CD14-positive monocyte (primary cell): ENCODE data around the gene DMAC2L. TPM values are rescaled to one million over a fixed set of nuclear protein-coding genes. Genes with fewer than 3 reads are reported as not detected.
A peak's percentile ranks its signal among the peaks of the same experiment; 100 is the strongest.

Experiments
- DNase-seq, 3 donors: peaks; one replicate each; pipeline ENCODE4 v3.0.0-alpha.2; 2011 to 2022
- H2AFZ ChIP-seq: 2 replicates; pipeline ENCODE4 v1.6.0; 2012; ENCODE audit warnings: mild to moderate bottlenecking, low read depth, low read length, inconsistent platforms; ENCODE audit not compliant: insufficient read depth, poor library complexity, severe bottlenecking
- H3K27ac ChIP-seq, 2 donors: 1 replicate in 1 of 2; 2 replicates in 1 of 2; pipeline ENCODE4 v1.5.1; 2012 to 2013; ENCODE audit warnings: low read length in 2 of 2, control low read depth in 1 of 2, inconsistent platforms in 1 of 2, low read depth in 1 of 2, mild to moderate bottlenecking in 1 of 2
- H3K27me3 ChIP-seq, 2 donors: one replicate each; pipeline versions ENCODE4 v1.6.0 to v1.6.1; 2011 to 2013; ENCODE audit warnings: low read length in 2 of 2; ENCODE audit not compliant: control insufficient read depth in 2 of 2, insufficient read depth in 2 of 2
- H3K36me3 ChIP-seq, 2 donors: replicated peaks in 1 of 2; 1 replicate in 1 of 2; 2 replicates in 1 of 2; pipeline versions ENCODE4 v1.5.1 to v1.6.1; 2012 to 2013; ENCODE audit warnings: low read length in 2 of 2, control low read depth in 1 of 2, inconsistent platforms in 1 of 2, mild to moderate bottlenecking in 1 of 2; ENCODE audit not compliant: insufficient read depth in 2 of 2, control insufficient read depth in 1 of 2
- H3K4me1 ChIP-seq, 2 donors: 1 replicate in 1 of 2; 2 replicates in 1 of 2; pipeline versions ENCODE4 v1.5.1 to v1.6.1; 2012 to 2013; ENCODE audit warnings: low read length in 2 of 2, control low read depth in 1 of 2, inconsistent platforms in 1 of 2, mild to moderate bottlenecking in 1 of 2, moderate library complexity in 1 of 2; ENCODE audit not compliant: insufficient read depth in 2 of 2, control insufficient read depth in 1 of 2
- H3K4me2 ChIP-seq: replicated peaks from 2 replicates; pipeline ENCODE3; 2012; ENCODE audit warnings: low read length, moderate library complexity, mild to moderate bottlenecking; ENCODE audit not compliant: poor library complexity, severe bottlenecking; ENCODE audit errors: extremely low read depth
- H3K4me3 ChIP-seq, 3 experiments: fragments of 200-600 bp in 1 of 3; sonication (generic) in 1 of 3; replicated peaks in 1 of 3; 1 replicate in 2 of 3; 2 replicates in 1 of 3; pipeline ENCODE4 v1.5.1; 2011 to 2013; ENCODE audit warnings: low read length in 3 of 3, mild to moderate bottlenecking in 3 of 3, control low read depth in 2 of 3, low read depth in 2 of 3, inconsistent platforms in 1 of 3, moderate library complexity in 1 of 3
- H3K79me2 ChIP-seq: 2 replicates; pipeline ENCODE4 v1.6.0; 2012; ENCODE audit warnings: mild to moderate bottlenecking, control low read depth, inconsistent platforms, low read length, moderate library complexity; ENCODE audit not compliant: insufficient read depth
- H3K9ac ChIP-seq: 2 replicates; pipeline ENCODE4 v1.6.0; 2017; ENCODE audit warnings: low read length, mild to moderate bottlenecking; ENCODE audit not compliant: insufficient read depth, poor library complexity, severe bottlenecking
- H3K9me3 ChIP-seq, 2 donors: replicated peaks in 1 of 2; 1 replicate in 1 of 2; 2 replicates in 1 of 2; pipeline versions ENCODE4 v1.5.1 to v1.6.1; 2012 to 2013; ENCODE audit warnings: low read length in 2 of 2, control low read depth in 1 of 2; ENCODE audit not compliant: control insufficient read depth in 1 of 2, insufficient read depth in 1 of 2
- H4K20me1 ChIP-seq: 2 replicates; pipeline ENCODE4 v1.6.0; 2012; ENCODE audit warnings: mild to moderate bottlenecking, low read length, control low read depth, moderate library complexity; ENCODE audit not compliant: insufficient read depth
- H3K27ac Mint-ChIP-seq, 7 donors: one replicate each; pipeline ENCODE4 v1.8.0; 2020; ENCODE audit warnings: mild to moderate bottlenecking in 7 of 7, mixed read lengths in 7 of 7, moderate library complexity in 6 of 7, inconsistent platforms in 2 of 7
- H3K27me3 Mint-ChIP-seq, 3 donors: one replicate each; pipeline ENCODE4 v1.8.0; 2021 to 2022; ENCODE audit warnings: low read depth in 3 of 3, mild to moderate bottlenecking in 3 of 3, mixed read lengths in 3 of 3, moderate library complexity in 3 of 3, inconsistent platforms in 1 of 3
- H3K36me3 Mint-ChIP-seq, 2 donors: one replicate each; pipeline ENCODE4 v1.8.0; 2020; ENCODE audit warnings: mixed read lengths in 2 of 2, inconsistent platforms in 1 of 2, mild to moderate bottlenecking in 1 of 2
- H3K4me1 Mint-ChIP-seq: one replicate; pipeline ENCODE4 v1.8.0; 2020; ENCODE audit warnings: mild to moderate bottlenecking, mixed read lengths
- H3K4me3 Mint-ChIP-seq, 2 donors: one replicate each; pipeline ENCODE4 v1.8.0; 2020; ENCODE audit warnings: mild to moderate bottlenecking in 2 of 2, mixed read lengths in 2 of 2, moderate library complexity in 1 of 2
- H3K9me3 Mint-ChIP-seq, 7 donors: one replicate each; pipeline ENCODE4 v1.8.0; 2020 to 2022; ENCODE audit warnings: mixed read lengths in 7 of 7, mild to moderate bottlenecking in 6 of 7, moderate library complexity in 6 of 7, inconsistent platforms in 2 of 7
- CTCF ChIP-seq: fragments of 200-600 bp; IDR thresholded peaks from one replicate; pipeline ENCODE4 v1.8.0; 2022; ENCODE audit warnings: antibody characterized with exemption, mild to moderate bottlenecking
- WGBS: methylation state at CpG from one replicate; pipeline ENCODE4 v1.1.5; 2013; ENCODE audit warnings: missing lambda C conversion rate; ENCODE audit not compliant: insufficient coverage; 5-methylcytosine and 5-hydroxymethylcytosine counted together
- intact Hi-C, 2 donors: fragments of 100-400 bp; cut with micrococcal nuclease; formaldehyde crosslinking; loops; one replicate each; pipeline versions ENCODE4 v1.15.0 to v1.15.1; 2023
- polyA plus RNA-seq, 3 donors: library from polyadenylated mRNA; depleted of rRNA in 1 of 3; unstranded in 2 of 3; stranded (reverse) in 1 of 3; fragments of 300-500 nt in 2 of 3; fragments of >200 nt in 1 of 3; fragmentation: Illumina TruSeq in 2 of 3; gene quantifications; 1 replicate in 2 of 3; 2 replicates in 1 of 3; pipeline ENCODE4 v1.2.3, GENCODE V29; 2012 to 2021

DMAC2L gene
- polyA plus RNA-seq, 3 donors: 13.4 to 17.3 (median 16.4) TPM

DNA sequence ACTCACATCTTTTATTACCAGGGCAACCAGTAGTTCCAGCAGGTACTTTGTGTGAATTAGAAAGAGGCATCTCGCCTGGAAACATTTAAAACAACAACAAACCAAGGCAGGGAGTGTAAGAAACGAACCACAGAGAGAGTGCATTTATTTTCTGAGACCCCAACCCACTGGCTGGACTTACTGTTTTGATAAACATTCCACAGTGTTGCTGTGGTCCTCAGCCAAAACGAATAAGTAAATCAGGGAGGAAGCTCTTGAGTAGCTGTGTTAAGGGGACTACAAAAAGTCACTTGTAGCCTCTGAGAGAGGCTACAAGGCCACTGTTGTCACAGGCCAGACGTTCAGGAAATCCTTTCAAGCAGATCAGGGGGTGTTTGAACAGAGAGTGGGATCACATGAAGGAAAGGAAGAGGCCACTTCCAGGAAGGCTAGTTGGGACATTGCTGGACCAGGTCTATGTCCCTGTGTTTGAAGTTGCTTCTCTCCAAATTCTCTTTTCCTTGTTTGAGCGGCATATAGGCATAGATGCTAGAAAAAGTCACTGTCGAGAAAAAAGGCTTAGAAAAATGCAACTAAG, 33.8 kb downstream of the DMAC2L start:
- H3K4me3 Mint-ChIP-seq: no peak overlapping the region

GRCh38 chr14:50347521-50347920, 35.4 kb downstream of the DMAC2L start:
- whole genome bisulfite sequencing: no CpG with 5 or more reads among the region's 1 CpG
- Mint-ChIP-seq H3K36me3 (peaks cover 6 to 7% of the 10 kb centered on the region in 2 donors), H3K4me1 (peaks cover 20% of the 10 kb centered on the region)

More for the DNA sequence above, 33.8 kb downstream of the DMAC2L start:
- Histone ChIP-seq H3K36me3 (no peaks in the 10 kb centered on the region), H3K4me3 (no peak overlapping the region), H3K9me3 (no peaks in the 10 kb centered on the region), H3K27me3 (no peaks in the 10 kb centered on the region), H3K79me2 (no peaks in the 10 kb centered on the region), H3K27ac (no peak overlapping the region), H2AFZ (no peak overlapping the region), H4K20me1 (no peaks in the 10 kb centered on the region), H3K9ac (no peak overlapping the region), H3K4me1 (peaks cover 0 to 5% of the 10 kb centered on the region in 2 donors), H3K4me2 (no peak overlapping the region)
- peaks cover 8 to 10% of the 10 kb centered on the region in 2 donors for H3K36me3 Mint-ChIP-seq
- intact Hi-C loops: no loop called here
- H3K9me3 Mint-ChIP-seq: no peaks in the 10 kb centered on the region
- DNase-seq: no peak
- peak overlapping the region in 1 of 7 donors; percentile 19 for H3K27ac Mint-ChIP-seq
- H3K27me3 Mint-ChIP-seq: peaks cover 2 to 5% (median 2%) of the 10 kb centered on the region in 3 donors
- TF ChIP-seq CTCF: no peak
- 11% methylated on average over 2 of the region's 6 CpGs for WGBS
- H3K4me1 Mint-ChIP-seq: peaks cover 18% of the 10 kb centered on the region

More at GRCh38 chr14:50347521-50347920, 35.4 kb downstream of the DMAC2L start:
- H3K27me3 Mint-ChIP-seq: peaks cover 2 to 7% (median 2%) of the 10 kb centered on the region in 3 donors
- H3K4me3 ChIP-seq: no peak overlapping the region
- TF ChIP-seq CTCF: no peak
- H3K9me3 ChIP-seq: no peaks in the 10 kb centered on the region
- no peak overlapping the region for H2AFZ ChIP-seq
- H3K4me2 ChIP-seq: no peak overlapping the region
- H3K79me2 ChIP-seq: no peaks in the 10 kb centered on the region
- no peak for DNase-seq
- no peaks in the 10 kb centered on the region for H3K36me3 ChIP-seq
- H3K9ac ChIP-seq: no peak overlapping the region
- H3K9me3 Mint-ChIP-seq: peaks cover 0 to 3% (median 0%) of the 10 kb centered on the region in 7 donors
- no peak overlapping the region for H3K4me3 Mint-ChIP-seq
- intact Hi-C loops: no loop called here
- no peak overlapping the region for H3K27ac Mint-ChIP-seq
- no peaks in the 10 kb centered on the region for H4K20me1 ChIP-seq
- peaks cover 0 to 4% of the 10 kb centered on the region in 2 donors for H3K4me1 ChIP-seq
- H3K27ac ChIP-seq: no peak overlapping the region
- H3K27me3 ChIP-seq: no peaks in the 10 kb centered on the region
